ENCODE results near the gene CHRNA4. TPM values are rescaled to one million over a fixed set of nuclear protein-coding genes. Genes with fewer than 3 reads are reported as not detected.
"Not testable (repeated sequence)": the region's sequence is repeated elsewhere in the genome, so short reads cannot be mapped to it uniquely, and the experiment has no call there.

Gene CHRNA4
- polyA plus RNA-seq, 1 experiment = not detected

GRCh38 chr20:63335711-63336110 is 25.4 kb downstream of the CHRNA4 start:
- no peak for TF ChIP-seq CTCF (IDR thresholded peaks at IDR 0.05; ENCODE audit: low read depth, low read length)
- DNase-seq (ENCODE audit: low read depth, low spot score) = no peak
- no peak overlapping the region for H3K27ac ChIP-seq (ENCODE audit: low read depth, low read length)
- no peak overlapping the region for H3K4me3 ChIP-seq (ENCODE audit: low read depth, low read length)
- H3K27me3 ChIP-seq (ENCODE audit: control insufficient read depth, insufficient read depth, low read length) = peaks cover 2% of the 10 kb centered on the region
- ChIA-PET POLR2A (no interaction called here), CTCF (no interaction called here)
- peaks cover 42% of the 10 kb centered on the region for H3K9me3 ChIP-seq (ENCODE audit: control insufficient read depth, insufficient read depth, low read length)

- POLR2A ChIA-PET; H3K4me3 ChIP-seq (ENCODE audit: low read depth, low read length); DNase-seq (ENCODE audit: low read depth, low spot score); CTCF ChIA-PET; H3K27ac ChIP-seq (ENCODE audit: low read depth, low read length); H3K27me3 ChIP-seq (ENCODE audit: control insufficient read depth, insufficient read depth, low read length): not testable (repeated sequence)
- H3K9me3 ChIP-seq (ENCODE audit: control insufficient read depth, insufficient read depth, low read length) = peaks cover 44% of the 10 kb centered on the region
Observed at GRCh38 chr20:63335060-63335459, 26.1 kb downstream of the CHRNA4 start.

GRCh38 chr20:63334356-63334755 is 26.8 kb downstream of the CHRNA4 start:
- H3K27ac ChIP-seq (ENCODE audit: low read depth, low read length) = no peak overlapping the region
- peaks cover 44% of the 10 kb centered on the region for H3K9me3 ChIP-seq (ENCODE audit: control insufficient read depth, insufficient read depth, low read length)
- POLR2A ChIA-PET = no interaction called here

GRCh38 chr20:63333241-63333836 is 27.8 kb downstream of the CHRNA4 start:
- peaks cover 2% of the 10 kb centered on the region for H3K27me3 ChIP-seq (ENCODE audit: control insufficient read depth, insufficient read depth, low read length)
- POLR2A ChIA-PET = no interaction called here
- no peak for TF ChIP-seq CTCF (IDR thresholded peaks at IDR 0.05; ENCODE audit: low read depth, low read length)
- no peak overlapping the region for H3K27ac ChIP-seq (ENCODE audit: low read depth, low read length)
- CTCF ChIA-PET = interaction anchor here (1.5 kb wide), 1 partner anchor 24 kb away, joined by 6 read pairs; no protein-coding TSS in a partner anchor
- H3K9me3 ChIP-seq (ENCODE audit: control insufficient read depth, insufficient read depth, low read length) = peaks cover 44% of the 10 kb centered on the region
- DNase-seq (ENCODE audit: low read depth, low spot score) = no peak
- no peak overlapping the region for H3K4me3 ChIP-seq (ENCODE audit: low read depth, low read length)

More at GRCh38 chr20:63334356-63334755, 26.8 kb downstream of the CHRNA4 start:
- no peak for TF ChIP-seq CTCF (IDR thresholded peaks at IDR 0.05; ENCODE audit: low read depth, low read length)
- H3K27me3 ChIP-seq (ENCODE audit: control insufficient read depth, insufficient read depth, low read length) = peaks cover 2% of the 10 kb centered on the region
- CTCF ChIA-PET = interaction anchor here (1.5 kb wide), 1 partner anchor 25 kb away, joined by 6 read pairs; no protein-coding TSS in a partner anchor
- no peak overlapping the region for H3K4me3 ChIP-seq (ENCODE audit: low read depth, low read length)
- no peak for DNase-seq (ENCODE audit: low read depth, low spot score)

GRCh38 chr20:63332488-63333240 is 28.5 kb downstream of the CHRNA4 start:
- DNase-seq (ENCODE audit: low read depth, low spot score) = no peak
- TF ChIP-seq CTCF (IDR thresholded peaks at IDR 0.05; ENCODE audit: low read depth, low read length) = no peak
- H3K27ac ChIP-seq (ENCODE audit: low read depth, low read length) = no peak overlapping the region
- H3K27me3 ChIP-seq (ENCODE audit: control insufficient read depth, insufficient read depth, low read length) = peaks cover 2% of the 10 kb centered on the region
- ChIA-PET CTCF (interaction anchor here (1.5 kb wide), 1 partner anchor 24 kb away, joined by 6 read pairs; no protein-coding TSS in a partner anchor), POLR2A (no interaction called here)
- peaks cover 44% of the 10 kb centered on the region for H3K9me3 ChIP-seq (ENCODE audit: control insufficient read depth, insufficient read depth, low read length)
- H3K4me3 ChIP-seq (ENCODE audit: low read depth, low read length) = no peak overlapping the region
